ENCODE measurements around the gene MRPS5. TPM values are rescaled to one million over a fixed set of nuclear protein-coding genes. Genes with fewer than 3 reads are reported as not detected.

MRPS5 gene
- total and polyA plus RNA-seq, 4 donors: 21.7 to 72.9 (median 57.0) TPM

DNA sequence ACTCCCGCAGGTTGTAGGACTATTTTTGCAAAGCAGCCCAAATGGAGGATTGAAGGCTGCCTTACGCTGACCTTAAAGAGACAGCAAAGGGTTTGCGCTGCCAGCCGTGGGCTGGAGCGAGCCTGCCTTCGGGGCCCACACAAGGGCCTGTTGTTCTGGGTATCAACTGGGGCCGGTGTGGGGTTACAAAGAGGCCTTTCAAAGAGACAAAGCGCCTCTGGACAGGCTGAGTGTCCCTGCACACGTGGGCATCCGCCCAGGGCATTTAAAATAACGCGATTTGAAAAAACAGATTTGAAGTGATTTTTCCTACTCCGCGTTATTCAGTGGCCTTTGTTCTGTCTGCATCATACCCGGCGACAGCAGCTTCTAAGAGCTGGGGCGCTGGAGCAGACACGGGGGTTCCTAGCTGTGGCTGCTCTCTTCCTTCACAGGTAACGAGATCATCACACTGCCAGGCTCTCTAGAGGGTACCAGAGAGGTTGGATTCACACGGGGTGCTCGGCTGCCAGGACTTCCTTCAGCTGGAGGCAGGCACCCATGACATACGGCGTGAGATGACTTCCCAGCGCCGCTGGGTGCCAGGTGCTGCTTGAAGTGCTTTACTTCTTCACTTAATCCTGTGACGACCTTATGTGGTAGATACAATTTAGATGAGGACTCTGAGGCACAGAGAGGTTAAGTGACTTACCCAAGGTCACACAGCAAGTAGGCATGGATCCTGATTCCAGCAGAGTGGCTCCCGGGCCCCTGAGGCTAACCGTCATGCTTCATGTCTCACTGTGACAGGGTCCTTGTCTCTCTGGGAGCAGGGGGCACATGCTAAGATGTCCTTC lies 63.9 kb downstream of the MRPS5 start (continued):
- TF ChIP-seq, protein P1, sequence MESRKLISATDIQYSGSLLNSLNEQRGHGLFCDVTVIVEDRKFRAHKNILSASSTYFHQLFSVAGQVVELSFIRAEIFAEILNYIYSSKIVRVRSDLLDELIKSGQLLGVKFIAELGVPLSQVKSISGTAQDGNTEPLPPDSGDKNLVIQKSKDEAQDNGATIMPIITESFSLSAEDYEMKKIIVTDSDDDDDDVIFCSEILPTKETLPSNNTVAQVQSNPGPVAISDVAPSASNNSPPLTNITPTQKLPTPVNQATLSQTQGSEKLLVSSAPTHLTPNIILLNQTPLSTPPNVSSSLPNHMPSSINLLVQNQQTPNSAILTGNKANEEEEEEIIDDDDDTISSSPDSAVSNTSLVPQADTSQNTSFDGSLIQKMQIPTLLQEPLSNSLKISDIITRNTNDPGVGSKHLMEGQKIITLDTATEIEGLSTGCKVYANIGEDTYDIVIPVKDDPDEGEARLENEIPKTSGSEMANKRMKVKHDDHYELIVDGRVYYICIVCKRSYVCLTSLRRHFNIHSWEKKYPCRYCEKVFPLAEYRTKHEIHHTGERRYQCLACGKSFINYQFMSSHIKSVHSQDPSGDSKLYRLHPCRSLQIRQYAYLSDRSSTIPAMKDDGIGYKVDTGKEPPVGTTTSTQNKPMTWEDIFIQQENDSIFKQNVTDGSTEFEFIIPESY (IDR thresholded peaks at IDR 0.05): no peak
- no peak for TF ChIP-seq JUND (IDR thresholded peaks at IDR 0.05)

DNA sequence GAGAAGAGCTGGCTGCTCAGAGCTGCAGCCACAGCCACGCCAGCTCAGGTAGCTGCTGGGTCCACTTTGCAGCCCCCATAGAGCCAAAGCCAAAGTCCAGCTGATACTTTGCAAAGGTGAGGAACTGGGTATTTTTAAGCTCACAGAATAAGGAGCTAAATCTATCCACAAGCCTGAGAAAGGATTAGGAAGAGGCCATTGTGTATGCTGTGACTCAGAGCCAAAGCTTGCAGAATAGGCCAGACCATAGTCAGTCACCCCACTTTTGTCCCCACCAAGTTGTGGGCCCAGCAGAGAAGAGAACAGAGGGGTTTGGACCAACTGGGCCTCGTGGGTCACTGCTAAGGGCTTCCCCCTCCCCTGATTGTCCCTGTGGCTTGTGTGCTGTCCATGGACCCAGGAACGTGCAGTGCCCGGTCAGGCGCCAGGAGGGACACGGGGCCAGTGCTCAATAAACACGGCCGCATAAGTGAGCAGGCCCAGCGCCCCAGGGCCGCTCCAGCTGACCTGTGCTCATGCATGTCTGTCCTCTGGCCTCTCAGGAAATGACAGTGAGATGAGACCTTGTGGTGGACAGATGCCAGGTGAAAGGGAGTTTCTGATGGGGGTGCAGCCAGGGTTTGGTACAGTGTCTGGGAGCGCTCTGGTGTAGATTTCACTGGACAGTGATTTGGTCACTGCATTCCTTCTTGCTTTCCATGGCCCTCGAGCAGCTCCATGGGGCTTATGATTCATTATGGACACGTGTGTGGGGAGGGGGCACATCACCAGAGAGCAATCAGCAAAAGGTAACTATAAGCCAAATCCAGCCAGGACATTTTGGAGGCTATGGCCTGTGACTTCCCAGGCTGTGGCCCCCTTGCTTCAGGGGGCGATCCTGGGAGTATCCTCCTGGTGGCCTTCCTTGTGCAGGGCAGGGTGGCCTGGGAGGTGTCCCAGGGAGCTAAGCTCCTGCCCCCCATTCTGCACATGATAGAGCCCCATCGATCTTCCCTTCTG lies 64.8 kb downstream of the MRPS5 start:
- WGBS: 83% methylated on average over 15 of the region's 15 CpGs
- H3K4me1 ChIP-seq (ENCODE audit: control insufficient read depth in 4 of 4, insufficient read depth in 4 of 4, low read length in 3 of 4): no peaks in the 10 kb centered on the region
- no peak overlapping the region for H3K9ac ChIP-seq (ENCODE audit: low read depth in 1 of 2, low read length in 2 of 2)
- TF ChIP-seq, protein P2, sequence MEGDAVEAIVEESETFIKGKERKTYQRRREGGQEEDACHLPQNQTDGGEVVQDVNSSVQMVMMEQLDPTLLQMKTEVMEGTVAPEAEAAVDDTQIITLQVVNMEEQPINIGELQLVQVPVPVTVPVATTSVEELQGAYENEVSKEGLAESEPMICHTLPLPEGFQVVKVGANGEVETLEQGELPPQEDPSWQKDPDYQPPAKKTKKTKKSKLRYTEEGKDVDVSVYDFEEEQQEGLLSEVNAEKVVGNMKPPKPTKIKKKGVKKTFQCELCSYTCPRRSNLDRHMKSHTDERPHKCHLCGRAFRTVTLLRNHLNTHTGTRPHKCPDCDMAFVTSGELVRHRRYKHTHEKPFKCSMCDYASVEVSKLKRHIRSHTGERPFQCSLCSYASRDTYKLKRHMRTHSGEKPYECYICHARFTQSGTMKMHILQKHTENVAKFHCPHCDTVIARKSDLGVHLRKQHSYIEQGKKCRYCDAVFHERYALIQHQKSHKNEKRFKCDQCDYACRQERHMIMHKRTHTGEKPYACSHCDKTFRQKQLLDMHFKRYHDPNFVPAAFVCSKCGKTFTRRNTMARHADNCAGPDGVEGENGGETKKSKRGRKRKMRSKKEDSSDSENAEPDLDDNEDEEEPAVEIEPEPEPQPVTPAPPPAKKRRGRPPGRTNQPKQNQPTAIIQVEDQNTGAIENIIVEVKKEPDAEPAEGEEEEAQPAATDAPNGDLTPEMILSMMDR (IDR thresholded peaks at IDR 0.05; ENCODE audit: low read depth, low read length, missing input control): no peak
- TF ChIP-seq TAF1 (conservative IDR thresholded peaks at IDR 0.05): no peak
- TF ChIP-seq GABPA (IDR thresholded peaks at IDR 0.05 in 1 of 2, conservative IDR thresholded peaks at IDR 0.05 in 1 of 2): no peak
- TF ChIP-seq, protein P3, sequence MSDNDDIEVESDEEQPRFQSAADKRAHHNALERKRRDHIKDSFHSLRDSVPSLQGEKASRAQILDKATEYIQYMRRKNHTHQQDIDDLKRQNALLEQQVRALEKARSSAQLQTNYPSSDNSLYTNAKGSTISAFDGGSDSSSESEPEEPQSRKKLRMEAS (IDR thresholded peaks at IDR 0.05): no peak
- TF ChIP-seq EGR1 (IDR thresholded peaks at IDR 0.05; ENCODE audit: low read depth in 2 of 2): no peak
- H3K4me3 ChIP-seq (ENCODE audit: low read depth in 1 of 3, low read length in 3 of 3): no peak overlapping the region
- no peak overlapping the region for H3K27ac ChIP-seq (ENCODE audit: low read depth in 1 of 2, low read length in 2 of 2)
- H3K36me3 ChIP-seq (ENCODE audit: control insufficient read depth in 4 of 4, insufficient read depth in 3 of 4, low read depth in 1 of 4, low read length in 3 of 4): no peaks in the 10 kb centered on the region
- peaks cover 0 to 4% (median 0%) of the 10 kb centered on the region in 4 donors for H3K27me3 ChIP-seq (ENCODE audit: control insufficient read depth in 4 of 4, insufficient read depth in 4 of 4, low read length in 3 of 4)
- H3K9me3 ChIP-seq (ENCODE audit: control insufficient read depth in 4 of 4, low read length in 3 of 4): no peaks in the 10 kb centered on the region
- no peak for DNase-seq (ENCODE audit: low spot score)

DNA sequence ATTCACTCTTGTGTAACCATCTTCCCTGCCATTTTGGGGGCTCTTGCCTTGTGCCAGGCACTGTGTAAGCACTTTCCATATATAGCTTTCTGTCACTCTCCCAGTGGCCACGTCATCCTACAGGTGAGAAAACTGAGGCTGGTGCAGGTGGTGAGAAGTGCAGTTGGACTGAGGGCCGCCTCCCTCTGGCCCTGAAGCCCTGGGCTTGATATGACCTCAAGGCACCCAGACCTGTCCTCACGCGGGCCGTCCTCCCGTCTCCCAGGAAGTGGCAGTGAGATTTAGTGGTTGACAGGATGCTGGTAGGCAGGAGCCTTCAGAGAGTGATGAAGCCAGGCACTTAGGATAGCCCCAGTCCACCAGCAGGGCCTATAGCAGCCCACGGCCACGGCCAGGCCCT lies 65.6 kb downstream of the MRPS5 start:
- H3K36me3 ChIP-seq (ENCODE audit: control insufficient read depth in 4 of 4, insufficient read depth in 3 of 4, low read depth in 1 of 4, low read length in 3 of 4): no peaks in the 10 kb centered on the region
- WGBS: 81% methylated on average over 8 of the region's 8 CpGs
- no peak overlapping the region for H3K4me3 ChIP-seq (ENCODE audit: low read depth in 1 of 3, low read length in 3 of 3)
- no peaks in the 10 kb centered on the region for H3K9me3 ChIP-seq (ENCODE audit: control insufficient read depth in 4 of 4, low read length in 3 of 4)
- peaks cover 0 to 4% (median 0%) of the 10 kb centered on the region in 4 donors for H3K27me3 ChIP-seq (ENCODE audit: control insufficient read depth in 4 of 4, insufficient read depth in 4 of 4, low read length in 3 of 4)
- no peak for DNase-seq (ENCODE audit: low spot score)
- TF ChIP-seq, protein P1 (IDR thresholded peaks at IDR 0.05): no peak
- TF ChIP-seq RAD21 (IDR thresholded peaks at IDR 0.05) (no peak), HNF4A (conservative IDR thresholded peaks at IDR 0.05) (no peak), SP1 (IDR thresholded peaks at IDR 0.05) (no peak), HNF4G (IDR thresholded peaks at IDR 0.05) (no peak), JUND (IDR thresholded peaks at IDR 0.05) (no peak), FOXA1 (IDR thresholded peaks at IDR 0.05) (no peak), TAF1 (conservative IDR thresholded peaks at IDR 0.05) (no peak), NR2F2 (IDR thresholded peaks at IDR 0.05) (no peak)
- TF ChIP-seq, protein P4, sequence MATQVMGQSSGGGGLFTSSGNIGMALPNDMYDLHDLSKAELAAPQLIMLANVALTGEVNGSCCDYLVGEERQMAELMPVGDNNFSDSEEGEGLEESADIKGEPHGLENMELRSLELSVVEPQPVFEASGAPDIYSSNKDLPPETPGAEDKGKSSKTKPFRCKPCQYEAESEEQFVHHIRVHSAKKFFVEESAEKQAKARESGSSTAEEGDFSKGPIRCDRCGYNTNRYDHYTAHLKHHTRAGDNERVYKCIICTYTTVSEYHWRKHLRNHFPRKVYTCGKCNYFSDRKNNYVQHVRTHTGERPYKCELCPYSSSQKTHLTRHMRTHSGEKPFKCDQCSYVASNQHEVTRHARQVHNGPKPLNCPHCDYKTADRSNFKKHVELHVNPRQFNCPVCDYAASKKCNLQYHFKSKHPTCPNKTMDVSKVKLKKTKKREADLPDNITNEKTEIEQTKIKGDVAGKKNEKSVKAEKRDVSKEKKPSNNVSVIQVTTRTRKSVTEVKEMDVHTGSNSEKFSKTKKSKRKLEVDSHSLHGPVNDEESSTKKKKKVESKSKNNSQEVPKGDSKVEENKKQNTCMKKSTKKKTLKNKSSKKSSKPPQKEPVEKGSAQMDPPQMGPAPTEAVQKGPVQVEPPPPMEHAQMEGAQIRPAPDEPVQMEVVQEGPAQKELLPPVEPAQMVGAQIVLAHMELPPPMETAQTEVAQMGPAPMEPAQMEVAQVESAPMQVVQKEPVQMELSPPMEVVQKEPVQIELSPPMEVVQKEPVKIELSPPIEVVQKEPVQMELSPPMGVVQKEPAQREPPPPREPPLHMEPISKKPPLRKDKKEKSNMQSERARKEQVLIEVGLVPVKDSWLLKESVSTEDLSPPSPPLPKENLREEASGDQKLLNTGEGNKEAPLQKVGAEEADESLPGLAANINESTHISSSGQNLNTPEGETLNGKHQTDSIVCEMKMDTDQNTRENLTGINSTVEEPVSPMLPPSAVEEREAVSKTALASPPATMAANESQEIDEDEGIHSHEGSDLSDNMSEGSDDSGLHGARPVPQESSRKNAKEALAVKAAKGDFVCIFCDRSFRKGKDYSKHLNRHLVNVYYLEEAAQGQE (IDR thresholded peaks at IDR 0.05): no peak
- H3K27ac ChIP-seq (ENCODE audit: low read depth in 1 of 2, low read length in 2 of 2): no peak overlapping the region
- H3K4me1 ChIP-seq (ENCODE audit: control insufficient read depth in 4 of 4, insufficient read depth in 4 of 4, low read length in 3 of 4): no peaks in the 10 kb centered on the region
- H3K9ac ChIP-seq (ENCODE audit: low read depth in 1 of 2, low read length in 2 of 2): no peak overlapping the region
